BJ (cell line): ENCODE results near the gene ZC3HAV1. TPM values are rescaled to one million over a fixed set of nuclear protein-coding genes. Genes with fewer than 3 reads are reported as not detected.

Experiments
- CTCF ChIA-PET: fragments of 350-600 bp; formaldehyde crosslinking; extraction: SDS; loops from one replicate; lab custom pipeline; 2021; ENCODE audit warnings: antibody characterized with exemption, inconsistent platforms; lab: Yijun Ruan, JAX
- POLR2A ChIA-PET: fragments of 300-600 bp; sonication (Branson Sonifier 250); formaldehyde crosslinking; extraction: SDS; loops from one replicate; lab custom pipeline; 2021; ENCODE audit warnings: antibody characterized with exemption; lab: Charles Lee
- DNase-seq: peaks from one replicate; pipeline ENCODE4 v3.0.0-alpha.2; 2011; ENCODE audit warnings: low read depth
- H3K27me3 ChIP-seq: 2 replicates; pipeline ENCODE4 v1.6.0; 2011; ENCODE audit warnings: low read length; ENCODE audit not compliant: control insufficient read depth, insufficient read depth
- H3K36me3 ChIP-seq: 2 replicates; pipeline ENCODE4 v1.5.1; 2011; ENCODE audit warnings: low read length; ENCODE audit not compliant: control insufficient read depth, insufficient read depth
- H3K4me3 ChIP-seq: 2 replicates; pipeline ENCODE4 v1.5.1; 2011; ENCODE audit warnings: low read depth, mild to moderate bottlenecking, control low read depth, low read length
- polyA minus RNA-seq: library from RNA; depleted of rRNA, polyadenylated mRNA; stranded (reverse); fragments of >200 nt; gene quantifications from 2 replicates; pipeline ENCODE4 v1.2.3, GENCODE V29; 2011; rRNA and poly(A)+ RNA removed
- polyA plus RNA-seq: library from polyadenylated mRNA; depleted of rRNA; stranded (reverse); fragments of >200 nt; gene quantifications from 2 replicates; pipeline ENCODE4 v1.2.3, GENCODE V29; 2011; rRNA removed
- TF ChIP-seq, protein P1 (sequence below): IDR thresholded peaks from 2 replicates; pipeline ENCODE4 v1.5.1; 2011; ENCODE audit warnings: low read depth, mild to moderate bottlenecking, control low read depth, inconsistent platforms, low read length, moderate library complexity; ENCODE audit not compliant: insufficient read depth

Gene ZC3HAV1
- polyA plus RNA-seq (21.7 and 24.5 TPM in 2 replicates), polyA minus RNA-seq (37.1 and 41.6 TPM in 2 replicates)

DNA sequence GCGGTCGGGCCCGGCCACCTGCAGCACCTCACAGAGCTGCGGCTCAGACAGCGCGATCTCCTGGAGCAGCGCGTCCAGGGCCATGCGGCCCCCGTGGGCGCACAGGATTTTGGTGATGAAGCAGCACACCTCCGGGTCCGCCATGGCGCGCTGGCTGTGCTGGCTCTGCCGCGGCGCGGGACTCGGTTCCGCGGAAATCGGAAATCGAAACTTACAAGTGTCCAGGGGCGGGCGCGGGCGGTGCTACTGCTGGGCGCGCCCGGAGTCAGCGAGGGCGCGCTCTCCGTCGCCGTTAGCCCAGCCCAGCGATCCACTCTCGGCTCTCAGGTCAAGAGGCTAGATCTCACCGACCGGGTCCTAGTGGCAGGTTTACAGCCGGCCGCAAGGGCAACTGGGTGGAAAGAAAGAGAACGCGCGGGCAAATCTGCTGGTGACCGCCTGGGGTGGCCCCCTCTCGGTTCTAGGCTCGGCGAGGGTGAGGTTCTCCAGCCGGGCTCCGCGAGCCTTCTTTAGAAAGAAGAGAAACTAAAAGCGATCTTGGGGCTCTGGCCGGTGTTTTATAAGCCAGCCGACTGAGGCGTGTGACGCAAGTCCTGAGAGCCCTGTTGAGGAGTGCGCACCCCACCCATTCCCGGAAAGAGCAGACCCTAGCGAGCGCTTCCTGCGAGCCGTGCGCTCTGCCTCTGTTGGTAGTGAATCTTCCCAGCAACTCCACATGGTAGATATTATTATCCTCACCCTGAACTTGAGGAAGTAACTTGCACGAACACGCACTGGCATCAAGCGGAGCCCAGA is at the start of gene ZC3HAV1:
TSS of gene ZC3HAV1 (minus strand) at position 533 of the 795 bp plus-strand sequence. CDS start at position 144, 389 bp downstream.
- peak; percentile 41 for DNase-seq
- TF ChIP-seq, protein P1, sequence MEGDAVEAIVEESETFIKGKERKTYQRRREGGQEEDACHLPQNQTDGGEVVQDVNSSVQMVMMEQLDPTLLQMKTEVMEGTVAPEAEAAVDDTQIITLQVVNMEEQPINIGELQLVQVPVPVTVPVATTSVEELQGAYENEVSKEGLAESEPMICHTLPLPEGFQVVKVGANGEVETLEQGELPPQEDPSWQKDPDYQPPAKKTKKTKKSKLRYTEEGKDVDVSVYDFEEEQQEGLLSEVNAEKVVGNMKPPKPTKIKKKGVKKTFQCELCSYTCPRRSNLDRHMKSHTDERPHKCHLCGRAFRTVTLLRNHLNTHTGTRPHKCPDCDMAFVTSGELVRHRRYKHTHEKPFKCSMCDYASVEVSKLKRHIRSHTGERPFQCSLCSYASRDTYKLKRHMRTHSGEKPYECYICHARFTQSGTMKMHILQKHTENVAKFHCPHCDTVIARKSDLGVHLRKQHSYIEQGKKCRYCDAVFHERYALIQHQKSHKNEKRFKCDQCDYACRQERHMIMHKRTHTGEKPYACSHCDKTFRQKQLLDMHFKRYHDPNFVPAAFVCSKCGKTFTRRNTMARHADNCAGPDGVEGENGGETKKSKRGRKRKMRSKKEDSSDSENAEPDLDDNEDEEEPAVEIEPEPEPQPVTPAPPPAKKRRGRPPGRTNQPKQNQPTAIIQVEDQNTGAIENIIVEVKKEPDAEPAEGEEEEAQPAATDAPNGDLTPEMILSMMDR: no peak
- CTCF ChIA-PET: no interaction called here
- H3K27me3 ChIP-seq: no peaks in the 10 kb centered on the region
- H3K4me3 ChIP-seq: peak within 1 kb of the TSS; percentile 86
- POLR2A ChIA-PET: no interaction called here
- H3K36me3 ChIP-seq: no peaks in the 10 kb centered on the region

DNA sequence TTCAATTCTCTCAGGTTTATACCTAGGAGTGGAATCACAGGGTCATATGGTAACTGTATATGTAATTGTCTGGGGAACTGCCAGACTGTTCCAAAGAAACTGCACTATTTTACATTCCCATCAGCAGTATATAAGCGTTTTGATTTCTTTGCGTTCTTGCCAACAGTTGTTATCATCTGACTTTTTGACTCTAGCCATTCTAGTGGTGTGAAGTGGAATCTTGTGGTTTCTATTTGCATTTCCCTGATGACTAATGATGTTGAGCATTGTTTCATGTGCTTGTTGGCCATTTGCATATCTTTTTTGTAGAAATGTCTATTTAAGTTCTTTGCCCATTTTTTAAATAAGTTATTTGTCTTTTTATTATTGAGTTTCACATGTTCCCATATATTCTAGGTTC is 44.3 kb upstream of the ZC3HAV1 start:
- POLR2A ChIA-PET: no interaction called here
- Histone ChIP-seq H3K36me3 (no peaks in the 10 kb centered on the region), H3K4me3 (no peak overlapping the region), H3K27me3 (no peaks in the 10 kb centered on the region)
- CTCF ChIA-PET: no interaction called here
- TF ChIP-seq, protein P1: no peak
- DNase-seq: no peak

DNA sequence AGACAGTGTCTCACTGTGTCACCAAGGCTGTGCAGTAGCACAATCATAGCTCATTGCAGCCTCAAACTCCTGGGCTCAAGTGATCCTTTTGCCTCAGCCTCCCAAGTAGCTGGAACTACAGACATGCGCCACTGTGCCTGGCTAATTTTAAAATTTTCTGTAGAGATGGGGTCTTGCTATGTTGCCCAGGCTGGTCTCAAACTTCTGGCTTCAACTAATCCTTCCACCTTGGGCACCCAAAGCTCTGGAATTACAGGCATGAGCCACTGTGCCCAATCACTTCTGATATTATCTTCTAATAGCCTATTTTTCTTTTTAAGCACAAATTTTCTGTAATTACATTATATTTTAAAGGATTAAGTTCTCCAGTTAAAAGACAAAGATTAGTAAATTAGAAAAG is 42.6 kb upstream of the ZC3HAV1 start:
- no peak overlapping the region for H3K4me3 ChIP-seq
- TF ChIP-seq, protein P1: no peak
- DNase-seq: no peak
- CTCF ChIA-PET: interaction anchor here (0.7 kb wide), 1 partner anchor 14 kb away, joined by 3 read pairs; no protein-coding TSS in a partner anchor
- H3K27me3 ChIP-seq: no peaks in the 10 kb centered on the region
- no peaks in the 10 kb centered on the region for H3K36me3 ChIP-seq
- POLR2A ChIA-PET: no interaction called here

DNA sequence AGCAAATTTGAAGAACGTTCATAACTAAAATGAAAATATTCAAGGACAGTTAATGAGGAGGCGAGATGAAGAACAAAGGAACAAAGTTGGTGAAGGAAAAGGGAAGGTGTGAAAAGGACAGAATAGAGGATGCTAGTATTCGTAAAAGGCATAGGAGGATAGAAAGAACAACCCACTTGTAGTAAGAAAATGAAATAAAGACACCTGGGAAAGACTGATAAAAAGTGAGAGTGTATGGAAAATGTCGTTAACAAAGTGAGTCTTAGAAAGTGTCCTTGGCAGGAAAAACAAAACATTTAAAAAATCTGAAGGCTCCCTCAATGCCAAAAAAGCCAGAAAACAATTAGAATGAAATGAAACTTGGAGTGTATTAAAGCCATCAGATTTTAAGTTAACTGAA is 29.6 kb upstream of the ZC3HAV1 start:
- Histone ChIP-seq H3K4me3 (no peak overlapping the region), H3K36me3 (no peaks in the 10 kb centered on the region), H3K27me3 (no peaks in the 10 kb centered on the region)
- ChIA-PET POLR2A (no interaction called here), CTCF (no interaction called here)
- TF ChIP-seq, protein P1: no peak
- no peak for DNase-seq

DNA sequence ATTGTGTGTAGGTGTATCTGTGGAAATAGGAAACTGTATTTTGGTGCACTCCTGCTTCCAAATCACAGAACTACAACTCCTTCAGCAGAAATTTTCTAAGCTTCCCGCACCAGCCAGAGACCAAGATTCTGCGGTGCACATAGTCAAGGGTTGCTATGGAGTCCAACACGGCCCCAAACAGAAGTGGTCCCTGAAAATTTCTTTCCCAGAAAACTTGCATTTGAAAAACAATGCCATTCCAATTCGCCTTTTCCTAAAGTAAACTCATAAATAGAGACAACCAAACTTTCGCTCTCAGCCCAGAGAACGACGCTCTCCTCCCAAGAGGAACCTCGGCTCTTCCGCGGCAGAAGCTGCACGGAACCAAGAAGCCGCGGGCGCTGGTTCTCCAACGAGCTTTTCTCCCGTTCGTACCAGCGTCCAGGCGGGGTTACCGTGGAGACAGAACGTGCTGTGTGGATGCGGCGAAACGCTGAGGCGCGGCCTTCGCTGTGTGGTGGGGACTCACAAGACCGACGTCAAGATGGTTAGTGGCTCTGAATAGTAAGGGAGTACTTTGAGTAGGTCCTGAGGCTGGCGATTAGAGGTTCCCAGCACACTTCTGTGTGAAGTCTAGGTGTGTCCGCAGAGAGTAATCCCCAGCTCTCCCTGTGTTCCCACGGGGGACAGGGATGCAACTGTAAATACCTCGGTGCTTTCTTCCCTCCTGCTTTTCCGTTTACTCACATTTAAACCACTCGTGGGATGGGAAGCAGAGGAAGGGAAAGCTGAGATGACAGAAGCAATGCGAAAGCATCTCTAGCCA is 24.0 kb upstream of the ZC3HAV1 start:
- TF ChIP-seq, protein P1: no peak
- peak; percentile 48 for DNase-seq
- Histone ChIP-seq H3K36me3 (no peaks in the 10 kb centered on the region), H3K27me3 (no peaks in the 10 kb centered on the region), H3K4me3 (peak overlapping the region; percentile 64)
- ChIA-PET POLR2A (no interaction called here), CTCF (interaction anchor here (1.7 to 2.3 kb wide), 2 partner anchors 11 to 14 kb away, joined by 4 to 7 read pairs; no protein-coding TSS in a partner anchor)
